PC-9 (cell line): ENCODE results near the gene SEC14L6. TPM values are rescaled to one million over a fixed set of nuclear protein-coding genes. Genes with fewer than 3 reads are reported as not detected.
"Not testable (repeated sequence)": the region's sequence is repeated elsewhere in the genome, so short reads cannot be mapped to it uniquely, and the experiment has no call there.

Experiments used
- BruUV-seq: library from RNA; stranded (reverse); fragments of 400-500 nt; replicated peaks from 2 replicates; lab custom pipeline; 2021; lab: Mats Ljungman, UMichigan
- CTCF ChIA-PET: fragments of 300-600 bp; sonication (Branson Sonifier 250); formaldehyde crosslinking; loops from one replicate; lab custom pipeline; 2022; ENCODE audit warnings: antibody characterized with exemption; lab: Charles Lee
- POLR2A ChIA-PET: fragments of 300-600 bp; sonication (Branson Sonifier 250); formaldehyde crosslinking; loops from one replicate; lab custom pipeline; 2022; ENCODE audit warnings: antibody characterized with exemption; ENCODE audit not compliant: unreplicated experiment; lab: Charles Lee
- DNase-seq, 2 experiments: peaks; one replicate each; pipeline versions ENCODE4 v3.0.0 to v3.0.0-alpha.2; 2015 to 2022; ENCODE audit warnings: mixed read lengths in 1 of 2
- H2AFZ ChIP-seq: fragments of 200-600 bp; sonication (generic); 2 replicates; pipeline ENCODE4 v1.8.1; 2017; ENCODE audit warnings: antibody characterized with exemption
- H3F3A ChIP-seq: fragments of 200-600 bp; sonication (generic); 2 replicates; pipeline ENCODE4 v1.8.1; 2017; ENCODE audit warnings: antibody characterized with exemption, mild to moderate bottlenecking, low read depth; ENCODE audit not compliant: insufficient read depth
- H3K27ac ChIP-seq: fragments of 200-600 bp; sonication (generic); 2 replicates; pipeline ENCODE4 v1.6.1; 2016; ENCODE audit warnings: mixed run types
- H3K27me3 ChIP-seq: fragments of 200-600 bp; sonication (generic); 2 replicates; pipeline ENCODE4 v1.6.1; 2016; ENCODE audit warnings: low read depth, mixed run types; ENCODE audit not compliant: insufficient read depth
- H3K36me3 ChIP-seq: fragments of 200-600 bp; sonication (generic); 2 replicates; pipeline ENCODE4 v1.6.1; 2016; ENCODE audit warnings: low read depth, mixed run types
- H3K4me1 ChIP-seq: fragments of 200-600 bp; sonication (generic); replicated peaks from 2 replicates; pipeline ENCODE4 v1.6.1; 2016; ENCODE audit warnings: mixed run types; ENCODE audit not compliant: insufficient read depth
- H3K4me2 ChIP-seq: fragments of 200-600 bp; sonication (generic); 2 replicates; pipeline ENCODE4 v1.6.1; 2017; ENCODE audit warnings: mixed run types
- H3K4me3 ChIP-seq: fragments of 200-600 bp; sonication (generic); 2 replicates; pipeline ENCODE4 v1.6.1; 2016; ENCODE audit warnings: mixed run types
- H3K79me2 ChIP-seq: fragments of 200-600 bp; sonication (generic); 2 replicates; pipeline ENCODE4 v1.6.1; 2017; ENCODE audit warnings: low read depth, mixed run types
- H3K9me2 ChIP-seq: fragments of 200-600 bp; sonication (generic); 2 replicates; pipeline ENCODE4 v1.8.1; 2017; ENCODE audit warnings: mild to moderate bottlenecking; ENCODE audit not compliant: insufficient read depth
- H3K9me3 ChIP-seq: fragments of 200-600 bp; sonication (generic); 2 replicates; pipeline ENCODE4 v1.8.1; 2016; ENCODE audit warnings: low read depth; ENCODE audit not compliant: insufficient read depth
- H4K20me1 ChIP-seq: fragments of 200-600 bp; sonication (generic); 2 replicates; pipeline ENCODE4 v1.8.1; 2017; ENCODE audit not compliant: insufficient read depth
- CTCF ChIP-seq: fragments of 200-600 bp; sonication (generic); conservative IDR thresholded peaks from 2 replicates; pipeline ENCODE4 v1.6.1; 2017; ENCODE audit warnings: mixed run types, antibody characterized with exemption, mild to moderate bottlenecking, moderate library complexity
- EZH2 ChIP-seq: fragments of 200-600 bp; sonication (generic); IDR thresholded peaks from 2 replicates; pipeline ENCODE4 v1.8.0; 2017; ENCODE audit warnings: antibody characterized with exemption, low read depth
- intact Hi-C: fragments of 100-400 bp; cut with micrococcal nuclease; formaldehyde crosslinking; loops from one replicate; pipeline ENCODE4 v1.10.0; 2022; ENCODE audit not compliant: unreplicated experiment
- total RNA-seq: library from RNA; stranded (reverse); gene quantifications from 2 replicates; pipeline ENCODE4 v1.2.3, GENCODE V29; 2021

The SEC14L6 gene
- total RNA-seq, 1 experiment from 2014 or later = 0.31 TPM

- no TSS peak for BruUV-seq
- ChIA-PET POLR2A (no interaction called here), CTCF (no interaction called here)
These were observed 647 bp upstream of the SEC14L6 start for GRCh38 chr22:30547188-30547587.

GRCh38 chr22:30542811-30543188, 3.7 kb downstream of the SEC14L6 start:
- Histone ChIP-seq H3K4me2 (no peak overlapping the region), H3K9me3 (no peaks in the 10 kb centered on the region), H4K20me1 (no peaks in the 10 kb centered on the region), H3K4me3 (no peak overlapping the region), H3K27me3 (no peaks in the 10 kb centered on the region), H3K36me3 (no peaks in the 10 kb centered on the region), H3K9me2 (no peaks in the 10 kb centered on the region), H3K79me2 (no peaks in the 10 kb centered on the region), H3F3A (no peaks in the 10 kb centered on the region; the same call in 1 of the 2 replicates), H3K27ac (no peak overlapping the region), H2AFZ (no peak overlapping the region), H3K4me1 (0 out of 2 replicates have a peak, but pooled peaks cover 9% of the 10 kb centered on the region)
- no TSS peak for BruUV-seq
- no peak for DNase-seq
- TF ChIP-seq EZH2 (no peak), CTCF (no peak)
- POLR2A ChIA-PET = interaction anchor here (0.6 kb wide), 1 partner anchor 21 kb away, joined by 4 read pairs; no protein-coding TSS in a partner anchor
- CTCF ChIA-PET = interaction anchor here (0.6 kb wide), 1 partner anchor 91 kb away, joined by 4 read pairs; no protein-coding TSS in a partner anchor
- intact Hi-C loops = no loop called here

More at GRCh38 chr22:30547188-30547587, 647 bp upstream of the SEC14L6 start:
- H3K27ac ChIP-seq = no peak overlapping the region
- no peaks in the 10 kb centered on the region for H4K20me1 ChIP-seq
- no peaks in the 10 kb centered on the region for H3K9me2 ChIP-seq
- no peaks in the 10 kb centered on the region for H3K79me2 ChIP-seq
- H3K27me3 ChIP-seq = no peaks in the 10 kb centered on the region
- H3F3A ChIP-seq = no peaks in the 10 kb centered on the region
- H2AFZ ChIP-seq = no peak overlapping the region
- no peaks in the 10 kb centered on the region for H3K36me3 ChIP-seq
- no peak overlapping the region for H3K4me3 ChIP-seq
- no peaks in the 10 kb centered on the region for H3K9me3 ChIP-seq
- H3K4me2 ChIP-seq = no peak overlapping the region
- TF ChIP-seq CTCF = no peak
- no peak for DNase-seq
- intact Hi-C loops = no loop called here
- 0 out of 2 replicates have a peak, but pooled peaks cover 9% of the 10 kb centered on the region for H3K4me1 ChIP-seq

- H3K9me3 ChIP-seq = no peaks in the 10 kb centered on the region
- no peak overlapping the region for H3K4me3 ChIP-seq
- intact Hi-C loops = no loop called here
- H3K27ac ChIP-seq = no peak overlapping the region
- no peak overlapping the region for H2AFZ ChIP-seq
- no TSS peak for BruUV-seq
- no peak for TF ChIP-seq EZH2
- TF ChIP-seq CTCF = no peak
- H3F3A ChIP-seq = no peaks in the 10 kb centered on the region; the same call in 1 of the 2 replicates
- no peaks in the 10 kb centered on the region for H3K27me3 ChIP-seq
- ChIA-PET CTCF (interaction anchor here (0.6 kb wide), 1 partner anchor 92 kb away, joined by 4 read pairs; no protein-coding TSS in a partner anchor), POLR2A (interaction anchor here (0.6 kb wide), 1 partner anchor 22 kb away, joined by 4 read pairs; no protein-coding TSS in a partner anchor)
- H3K9me2 ChIP-seq = no peaks in the 10 kb centered on the region
- 0 out of 2 replicates have a peak, but pooled peaks cover 9% of the 10 kb centered on the region for H3K4me1 ChIP-seq
- no peaks in the 10 kb centered on the region for H3K79me2 ChIP-seq
- no peak overlapping the region for H3K4me2 ChIP-seq
- H3K36me3 ChIP-seq = no peaks in the 10 kb centered on the region
- DNase-seq = no peak
- no peaks in the 10 kb centered on the region for H4K20me1 ChIP-seq
These were observed 4.4 kb downstream of the SEC14L6 start for GRCh38 chr22:30541961-30542810.

GRCh38 chr22:30541511-30541910, 5.0 kb downstream of the SEC14L6 start:
- H3F3A ChIP-seq, H3K4me2 ChIP-seq, POLR2A ChIA-PET, H2AFZ ChIP-seq, DNase-seq, H3K27ac ChIP-seq, H3K79me2 ChIP-seq, H4K20me1 ChIP-seq, H3K9me2 ChIP-seq, H3K27me3 ChIP-seq, H3K36me3 ChIP-seq, H3K4me3 ChIP-seq, CTCF ChIA-PET, BruUV-seq, H3K4me1 ChIP-seq, intact Hi-C loops, H3K9me3 ChIP-seq: not testable (repeated sequence)
